Keratinocyte (primary cell): Measurements from ENCODE around the gene KRT79. TPM values are rescaled to one million over a fixed set of nuclear protein-coding genes. Genes with fewer than 3 reads are reported as not detected.

ENCODE experiments used
- DNase-seq: peaks from one replicate; pipeline ENCODE4 v3.0.0-alpha.2; 2011; ENCODE audit warnings: low read depth, missing footprints, low spot score
- FAIRE-seq: peaks from 2 replicates; lab custom pipeline; 2011; peaks lifted over from hg19 to GRCh38; lab: Jason Lieb, UNC
- H2AFZ ChIP-seq: 2 replicates; pipeline ENCODE4 v1.6.0; 2012; ENCODE audit warnings: low read length, control low read depth, inconsistent platforms; ENCODE audit not compliant: control insufficient read depth
- H3K27ac ChIP-seq: 2 replicates; pipeline ENCODE4 v1.5.1; 2011; ENCODE audit warnings: low read length; ENCODE audit not compliant: control insufficient read depth, insufficient read depth
- H3K27me3 ChIP-seq: 3 replicates; pipeline ENCODE4 v1.6.0; 2011; ENCODE audit warnings: low read length; ENCODE audit not compliant: control insufficient read depth, insufficient read depth; ENCODE audit errors: extremely low read depth
- H3K36me3 ChIP-seq, 2 experiments: 2 replicates in 1 of 2; 3 replicates in 1 of 2; pipeline ENCODE4 v1.5.1; 2011; ENCODE audit warnings: low read length in 2 of 2, mild to moderate bottlenecking in 1 of 2; ENCODE audit not compliant: control insufficient read depth in 2 of 2, insufficient read depth in 2 of 2; ENCODE audit errors: extremely low read depth in 1 of 2
- H3K4me1 ChIP-seq: 3 replicates; pipeline ENCODE4 v1.5.1; 2011; ENCODE audit warnings: low read length; ENCODE audit not compliant: control insufficient read depth, insufficient read depth; ENCODE audit errors: extremely low read depth
- H3K4me2 ChIP-seq: 3 replicates; pipeline ENCODE4 v1.6.0; 2011; ENCODE audit warnings: low read depth, low read length; ENCODE audit not compliant: control insufficient read depth, insufficient read depth; ENCODE audit errors: extremely low read depth
- H3K4me3 ChIP-seq, 3 experiments: fragments of 200-600 bp in 1 of 3; sonication (generic) in 1 of 3; 2 replicates in 2 of 3; 3 replicates in 1 of 3; pipeline ENCODE4 v1.5.1; 2011 to 2016; ENCODE audit warnings: low read length in 3 of 3, mild to moderate bottlenecking in 3 of 3, control low read depth in 2 of 3, inconsistent platforms in 1 of 3, low read depth in 1 of 3, mixed read lengths in 1 of 3, mixed run types in 1 of 3, moderate library complexity in 1 of 3; ENCODE audit not compliant: control insufficient read depth in 2 of 3, insufficient read depth in 2 of 3; ENCODE audit errors: extremely low read depth in 1 of 3
- H3K79me2 ChIP-seq: 2 replicates; pipeline ENCODE4 v1.6.0; 2012; ENCODE audit warnings: low read length; ENCODE audit not compliant: control insufficient read depth, insufficient read depth
- H3K9ac ChIP-seq: 3 replicates; pipeline ENCODE4 v1.6.0; 2011; ENCODE audit warnings: low read length; ENCODE audit not compliant: control insufficient read depth, insufficient read depth; ENCODE audit errors: extremely low read depth
- H3K9me1 ChIP-seq: 3 replicates; pipeline ENCODE4 v1.6.0; 2011; ENCODE audit warnings: low read length; ENCODE audit not compliant: control insufficient read depth, insufficient read depth; ENCODE audit errors: extremely low read depth
- H3K9me3 ChIP-seq: 2 replicates; pipeline ENCODE4 v1.5.1; 2012; ENCODE audit warnings: low read depth, low read length; ENCODE audit not compliant: control insufficient read depth
- H4K20me1 ChIP-seq: 3 replicates; pipeline ENCODE4 v1.6.0; 2011; ENCODE audit warnings: low read length; ENCODE audit not compliant: control insufficient read depth, insufficient read depth; ENCODE audit errors: extremely low read depth
- EZH2 ChIP-seq: IDR thresholded peaks from one replicate; pipeline ENCODE4 v1.6.1; 2012; ENCODE audit warnings: inconsistent platforms, mild to moderate bottlenecking, low read length, moderate library complexity
- dilution Hi-C: fragments of 300-500 bp; cut with MboI; formaldehyde crosslinking; loops from one replicate; pipeline ENCODE4 v1.7.0; 2020; ENCODE audit warnings: low sequenced_read_pairs; ENCODE audit not compliant: extremely low pct_ligation_motif_present
- polyA plus RNA-seq, 5 experiments: library from polyadenylated mRNA; depleted of rRNA in 3 of 5; stranded (reverse) in 3 of 5; stranded (forward) in 1 of 5; unstranded in 1 of 5; fragments of >200 nt; gene quantifications; 1 replicate in 1 of 5; 2 replicates in 3 of 5; 3 replicates in 1 of 5; pipeline versions ENCODE4 v1.2.1 to v1.2.3, GENCODE V29; 2011 to 2012; ENCODE audit warnings: missing spikeins in 2 of 5, low read depth in 1 of 5, low replicate concordance in 1 of 5
- TF ChIP-seq, protein P1 (sequence below), 3 experiments: IDR thresholded peaks in 1 of 3; conservative IDR thresholded peaks in 1 of 3; optimal IDR thresholded peaks in 1 of 3; 2 replicates in 2 of 3; 3 replicates in 1 of 3; pipeline versions ENCODE3 to v1.5.1; 2011; ENCODE audit warnings: low read length in 3 of 3, mild to moderate bottlenecking in 3 of 3, moderate library complexity in 2 of 3, control low read depth in 1 of 3, inconsistent platforms in 1 of 3; ENCODE audit not compliant: insufficient read depth in 2 of 3; ENCODE audit errors: extremely low read depth in 1 of 3

Gene KRT79
- polyA plus RNA-seq, 1 donor (not counting 4 experiments of a cell fraction or from before 2014, with no cell fraction given) = 0.09 TPM

GRCh38 chr12:52847335-52848102, 13.4 kb upstream of the KRT79 start:
- H3K27ac ChIP-seq = no peak overlapping the region
- peaks cover 4% of the 10 kb centered on the region for H3K4me1 ChIP-seq
- TF ChIP-seq EZH2 = no peak
- TF ChIP-seq, protein P1, sequence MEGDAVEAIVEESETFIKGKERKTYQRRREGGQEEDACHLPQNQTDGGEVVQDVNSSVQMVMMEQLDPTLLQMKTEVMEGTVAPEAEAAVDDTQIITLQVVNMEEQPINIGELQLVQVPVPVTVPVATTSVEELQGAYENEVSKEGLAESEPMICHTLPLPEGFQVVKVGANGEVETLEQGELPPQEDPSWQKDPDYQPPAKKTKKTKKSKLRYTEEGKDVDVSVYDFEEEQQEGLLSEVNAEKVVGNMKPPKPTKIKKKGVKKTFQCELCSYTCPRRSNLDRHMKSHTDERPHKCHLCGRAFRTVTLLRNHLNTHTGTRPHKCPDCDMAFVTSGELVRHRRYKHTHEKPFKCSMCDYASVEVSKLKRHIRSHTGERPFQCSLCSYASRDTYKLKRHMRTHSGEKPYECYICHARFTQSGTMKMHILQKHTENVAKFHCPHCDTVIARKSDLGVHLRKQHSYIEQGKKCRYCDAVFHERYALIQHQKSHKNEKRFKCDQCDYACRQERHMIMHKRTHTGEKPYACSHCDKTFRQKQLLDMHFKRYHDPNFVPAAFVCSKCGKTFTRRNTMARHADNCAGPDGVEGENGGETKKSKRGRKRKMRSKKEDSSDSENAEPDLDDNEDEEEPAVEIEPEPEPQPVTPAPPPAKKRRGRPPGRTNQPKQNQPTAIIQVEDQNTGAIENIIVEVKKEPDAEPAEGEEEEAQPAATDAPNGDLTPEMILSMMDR (optimal IDR thresholded peaks at IDR 0.05 in 1 of 3, IDR thresholded peaks at IDR 0.05 in 1 of 3, conservative IDR thresholded peaks at IDR 0.05 in 1 of 3; ENCODE audit: extremely low read depth in 1 of 3, insufficient read depth in 2 of 3, low read length in 3 of 3) = no peak
- H3K27me3 ChIP-seq = peaks cover 15% of the 10 kb centered on the region
- no peaks in the 10 kb centered on the region for H3K79me2 ChIP-seq
- no peak overlapping the region for H3K4me2 ChIP-seq
- no peak overlapping the region for H3K4me3 ChIP-seq
- no peaks in the 10 kb centered on the region for H3K9me3 ChIP-seq
- DNase-seq = no peak
- no peaks in the 10 kb centered on the region for H3K36me3 ChIP-seq
- H3K9me1 ChIP-seq = no peaks in the 10 kb centered on the region
- H4K20me1 ChIP-seq = no peaks in the 10 kb centered on the region
- dilution Hi-C loops = no loop called here
- H3K9ac ChIP-seq = no peak overlapping the region
- no peak for FAIRE-seq
- no peak overlapping the region for H2AFZ ChIP-seq

GRCh38 chr12:52846356-52846970, 12.4 kb upstream of the KRT79 start:
- peaks cover 15% of the 10 kb centered on the region for H3K27me3 ChIP-seq
- H3K27ac ChIP-seq = no peak overlapping the region
- H3K9me3 ChIP-seq = no peaks in the 10 kb centered on the region
- H3K4me2 ChIP-seq = no peak overlapping the region
- DNase-seq (no peak), FAIRE-seq (no peak)
- dilution Hi-C loops = no loop called here
- no peaks in the 10 kb centered on the region for H3K79me2 ChIP-seq
- H3K4me3 ChIP-seq = no peak overlapping the region
- H3K4me1 ChIP-seq = peaks cover 4% of the 10 kb centered on the region
- no peaks in the 10 kb centered on the region for H4K20me1 ChIP-seq
- H3K9me1 ChIP-seq = no peaks in the 10 kb centered on the region
- no peaks in the 10 kb centered on the region for H3K36me3 ChIP-seq
- no peak overlapping the region for H2AFZ ChIP-seq
- H3K9ac ChIP-seq = no peak overlapping the region
- TF ChIP-seq EZH2 = no peak
- TF ChIP-seq, protein P1 (optimal IDR thresholded peaks at IDR 0.05 in 1 of 3, IDR thresholded peaks at IDR 0.05 in 1 of 3, conservative IDR thresholded peaks at IDR 0.05 in 1 of 3; ENCODE audit: extremely low read depth in 1 of 3, insufficient read depth in 2 of 3, low read length in 3 of 3) = no peak
